Stomach (tissue), 4 donors: ENCODE results near the gene CSMD2.

Experiments used
- CTCF ChIP-seq, 7 experiments: fragments of 450-650 bp in 4 of 7; fragments of 200-600 bp in 3 of 7; sonication (generic) in 3 of 7; IDR thresholded peaks; one replicate each; pipeline ENCODE4 v1.5.1; 2016 to 2019; ENCODE audit warnings: antibody characterized with exemption in 7 of 7, control low read depth in 2 of 7, mild to moderate bottlenecking in 1 of 7
- EP300 ChIP-seq: sonication (generic); formaldehyde crosslinking; IDR thresholded peaks from one replicate; pipeline ENCODE4 v1.6.1; 2017; ENCODE audit warnings: antibody characterized with exemption
- POLR2A ChIP-seq, 4 donors: fragments of 450-650 bp; IDR thresholded peaks; one replicate each; pipeline ENCODE4 v1.6.1; 2016; ENCODE audit warnings: antibody characterized with exemption in 4 of 4, control low read depth in 2 of 4, mild to moderate bottlenecking in 1 of 4, moderate library complexity in 1 of 4

GRCh38 chr1:34034036-34034435 lies 131.0 kb downstream of the CSMD2 start:
- TF ChIP-seq POLR2A (IDR thresholded peaks at IDR 0.05) (no peak), CTCF (IDR thresholded peaks at IDR 0.05) (no peak), EP300 (no peak)
